C1 segment of cervical spinal cord (tissue), 14 donors: ENCODE results near the gene UTP11.

ENCODE experiments used
- DNase-seq, 14 donors: peaks; one replicate each; lab custom pipeline; 2025; lab: John Stamatoyannopoulos, UW

Gene UTP11

GRCh38 chr1:38068220-38068979 is 55.9 kb downstream of the UTP11 start:
- DNase-seq = no peak

GRCh38 chr1:38068980-38069340 is 56.4 kb downstream of the UTP11 start:
- DNase-seq = no peak

- DNase-seq = no peak
These were observed 59.0 kb downstream of the UTP11 start for GRCh38 chr1:38071312-38072256.

GRCh38 chr1:38072858-38073257 is 60.3 kb downstream of the UTP11 start:
- DNase-seq = no peak

GRCh38 chr1:38073534-38074301 is 61.2 kb downstream of the UTP11 start:
- no peak for DNase-seq

- no peak for DNase-seq
These were observed 61.8 kb downstream of the UTP11 start for GRCh38 chr1:38074302-38074677.
